K562 (cell line): ENCODE data around the gene MITF. TPM values are rescaled to one million over a fixed set of nuclear protein-coding genes. Genes with fewer than 3 reads are reported as not detected.

Experiments
- CEBPG ChIP-seq, 3 experiments: fragments of 200-800 bp in 1 of 3; sonication (Bioruptor generic) in 1 of 3; sonication (generic) in 1 of 3; formaldehyde crosslinking in 1 of 3; IDR thresholded peaks in 2 of 3; conservative IDR thresholded peaks in 1 of 3; 2 replicates each; pipeline versions ENCODE4 v1.6.1 to v1.8.0; 2016 to 2022; ENCODE audit warnings: missing compliant biosample characterization in 2 of 3, missing genetic modification characterization in 2 of 3, mild to moderate bottlenecking in 1 of 3, missing genetic modification reagents in 1 of 3
- ELK1 ChIP-seq: sonication (generic); formaldehyde crosslinking; IDR thresholded peaks from 2 replicates; pipeline ENCODE4 v1.8.1; 2022; ENCODE audit warnings: missing genetic modification reagents
- MED1 ChIP-seq: sonication (generic); formaldehyde crosslinking; IDR thresholded peaks from 2 replicates; pipeline ENCODE4 v1.8.1; 2023; ENCODE audit warnings: missing genetic modification reagents, borderline replicate concordance
- PTRF ChIP-seq: fragments of 450-650 bp; IDR thresholded peaks from 2 replicates; pipeline ENCODE4 v1.6.1; 2016; ENCODE audit warnings: mild to moderate bottlenecking, missing genetic modification characterization, missing compliant biosample characterization
- SNRNP70 ChIP-seq: fragments of 200-400 bp; formaldehyde crosslinking; optimal IDR thresholded peaks from 2 replicates; pipeline ENCODE3; 2017; ENCODE audit warnings: low read depth, low read length
- TARDBP ChIP-seq: fragments of 450-650 bp; IDR thresholded peaks from 2 replicates; pipeline ENCODE4 v1.6.1; 2016
- ZBTB40 ChIP-seq, 2 experiments: fragments of 450-650 bp in 1 of 2; sonication (generic) in 1 of 2; formaldehyde crosslinking in 1 of 2; IDR thresholded peaks; 2 replicates each; pipeline versions ENCODE4 v1.7.1 to v1.9.0; 2016 to 2022; ENCODE audit warnings: inconsistent platforms in 1 of 2, mild to moderate bottlenecking in 1 of 2, missing genetic modification reagents in 1 of 2
- ZNF280A ChIP-seq: fragments of 450-650 bp; IDR thresholded peaks from 2 replicates; pipeline ENCODE4 v1.6.1; 2018; ENCODE audit warnings: mild to moderate bottlenecking, low read depth; ENCODE audit not compliant: partially characterized antibody
- ZNF324 ChIP-seq: fragments of 250-450 bp; sonication (Bioruptor Pico); IDR thresholded peaks from 2 replicates; pipeline ENCODE4 v1.4.0; 2020; ENCODE audit warnings: mild to moderate bottlenecking
- ZNF395 ChIP-seq: fragments of 200-800 bp; sonication (Bioruptor generic); IDR thresholded peaks from 2 replicates; pipeline ENCODE4 v1.6.1; 2017; ENCODE audit warnings: missing genetic modification characterization, missing compliant biosample characterization
- ZNF436 ChIP-seq: fragments of 250-450, 450-650 bp; sonication (Bioruptor Pico); formaldehyde crosslinking; IDR thresholded peaks from 2 replicates; pipeline ENCODE4 v1.7.0; 2020; ENCODE audit warnings: mild to moderate bottlenecking
- ZNF764 ChIP-seq: fragments of 250-450 bp; sonication (Bioruptor Pico); IDR thresholded peaks from 2 replicates; pipeline ENCODE4 v1.4.0; 2020; ENCODE audit warnings: low read depth, mild to moderate bottlenecking, moderate library complexity
- polyA plus RNA-seq, 8 experiments: library from polyadenylated mRNA; depleted of rRNA in 4 of 8; stranded (reverse) in 5 of 8; unstranded in 3 of 8; fragments of >200 nt; fragmentation: Nextera tagmentation in 2 of 8; fragmentation: Illumina TruSeq in 1 of 8; extraction: Ambion mirVana in 2 of 8; extraction: Trizol in 1 of 8; gene quantifications; 2 replicates each; pipeline versions ENCODE4 v1.2.1 to v1.2.3, GENCODE V29; 2011 to 2014; ENCODE audit warnings: inconsistent platforms in 1 of 8, missing spikeins in 1 of 8
- total RNA-seq, 7 experiments: library from RNA; depleted of rRNA in 6 of 7; stranded (reverse); fragments of >200 nt in 6 of 7; fragmentation: Illumina TruSeq in 2 of 7; extraction: Trizol in 2 of 7; gene quantifications; 2 replicates each; pipeline versions ENCODE4 v1.2.1 to v1.2.3, GENCODE V29; 2011 to 2021; ENCODE audit warnings: low replicate concordance in 1 of 7

MITF gene
- total and polyA plus RNA-seq, 9 of the 15 experiments (the other 6 are each of a cell fraction or from before 2014, with no cell fraction given) = 5.6 to 14.9 (median 11.1) TPM

- TF ChIP-seq ZNF395 (CRISPR knock-in tag) (peak; percentile 88; the same call in 1 of the 2 replicates), ZNF764 (CRISPR knock-in tag) (no peak), ZNF280A (no peak), ZBTB40 (IDR thresholded peaks at IDR 0.05) (0 out of 2 replicates have a peak, but pooled peaks have one; percentile 7), ZBTB40 (CRISPR knock-in tag; IDR thresholded peaks at IDR 0.05) (no peak), SNRNP70 (no peak), ZNF324 (CRISPR knock-in tag) (no peak), TARDBP (no peak), MED1 (no peak), PTRF (tag) (no peak), CEBPG (CRISPR knock-in tag; IDR thresholded peaks at IDR 0.05) (no peak), CEBPG (tag; conservative IDR thresholded peaks at IDR 0.05 in 1 of 2, IDR thresholded peaks at IDR 0.05 in 1 of 2) (no peak), ZNF436 (CRISPR knock-in tag) (no peak), ELK1 (CRISPR knock-in tag) (no peak)
Measured at GRCh38 chr3:69739204-69740102, at the start of gene MITF (continued).
